Keratinocyte (primary cell): ENCODE data around the gene RELL2. TPM values are rescaled to one million over a fixed set of nuclear protein-coding genes. Genes with fewer than 3 reads are reported as not detected.

Experiments
- DNase-seq: peaks from one replicate; pipeline ENCODE4 v3.0.0-alpha.2; 2011; ENCODE audit warnings: low read depth, missing footprints, low spot score
- FAIRE-seq: peaks from 2 replicates; lab custom pipeline; 2011; peaks lifted over from hg19 to GRCh38; lab: Jason Lieb, UNC
- H2AFZ ChIP-seq: 2 replicates; pipeline ENCODE4 v1.6.0; 2012; ENCODE audit warnings: low read length, control low read depth, inconsistent platforms; ENCODE audit not compliant: control insufficient read depth
- H3K27ac ChIP-seq: 2 replicates; pipeline ENCODE4 v1.5.1; 2011; ENCODE audit warnings: low read length; ENCODE audit not compliant: control insufficient read depth, insufficient read depth
- H3K27me3 ChIP-seq: 3 replicates; pipeline ENCODE4 v1.6.0; 2011; ENCODE audit warnings: low read length; ENCODE audit not compliant: control insufficient read depth, insufficient read depth; ENCODE audit errors: extremely low read depth
- H3K36me3 ChIP-seq, 2 experiments: 2 replicates in 1 of 2; 3 replicates in 1 of 2; pipeline ENCODE4 v1.5.1; 2011; ENCODE audit warnings: low read length in 2 of 2, mild to moderate bottlenecking in 1 of 2; ENCODE audit not compliant: control insufficient read depth in 2 of 2, insufficient read depth in 2 of 2; ENCODE audit errors: extremely low read depth in 1 of 2
- H3K4me1 ChIP-seq: 3 replicates; pipeline ENCODE4 v1.5.1; 2011; ENCODE audit warnings: low read length; ENCODE audit not compliant: control insufficient read depth, insufficient read depth; ENCODE audit errors: extremely low read depth
- H3K4me2 ChIP-seq: 3 replicates; pipeline ENCODE4 v1.6.0; 2011; ENCODE audit warnings: low read depth, low read length; ENCODE audit not compliant: control insufficient read depth, insufficient read depth; ENCODE audit errors: extremely low read depth
- H3K4me3 ChIP-seq, 3 experiments: fragments of 200-600 bp in 1 of 3; sonication (generic) in 1 of 3; 2 replicates in 2 of 3; 3 replicates in 1 of 3; pipeline ENCODE4 v1.5.1; 2011 to 2016; ENCODE audit warnings: low read length in 3 of 3, mild to moderate bottlenecking in 3 of 3, control low read depth in 2 of 3, inconsistent platforms in 1 of 3, low read depth in 1 of 3, mixed read lengths in 1 of 3, mixed run types in 1 of 3, moderate library complexity in 1 of 3; ENCODE audit not compliant: control insufficient read depth in 2 of 3, insufficient read depth in 2 of 3; ENCODE audit errors: extremely low read depth in 1 of 3
- H3K79me2 ChIP-seq: 2 replicates; pipeline ENCODE4 v1.6.0; 2012; ENCODE audit warnings: low read length; ENCODE audit not compliant: control insufficient read depth, insufficient read depth
- H3K9ac ChIP-seq: 3 replicates; pipeline ENCODE4 v1.6.0; 2011; ENCODE audit warnings: low read length; ENCODE audit not compliant: control insufficient read depth, insufficient read depth; ENCODE audit errors: extremely low read depth
- H3K9me1 ChIP-seq: 3 replicates; pipeline ENCODE4 v1.6.0; 2011; ENCODE audit warnings: low read length; ENCODE audit not compliant: control insufficient read depth, insufficient read depth; ENCODE audit errors: extremely low read depth
- H3K9me3 ChIP-seq: 2 replicates; pipeline ENCODE4 v1.5.1; 2012; ENCODE audit warnings: low read depth, low read length; ENCODE audit not compliant: control insufficient read depth
- H4K20me1 ChIP-seq: 3 replicates; pipeline ENCODE4 v1.6.0; 2011; ENCODE audit warnings: low read length; ENCODE audit not compliant: control insufficient read depth, insufficient read depth; ENCODE audit errors: extremely low read depth
- CTCF ChIP-seq, 3 experiments: IDR thresholded peaks in 1 of 3; conservative IDR thresholded peaks in 1 of 3; optimal IDR thresholded peaks in 1 of 3; 2 replicates in 2 of 3; 3 replicates in 1 of 3; pipeline versions ENCODE3 to v1.5.1; 2011; ENCODE audit warnings: low read length in 3 of 3, mild to moderate bottlenecking in 3 of 3, moderate library complexity in 2 of 3, control low read depth in 1 of 3, inconsistent platforms in 1 of 3; ENCODE audit not compliant: insufficient read depth in 2 of 3; ENCODE audit errors: extremely low read depth in 1 of 3
- EZH2 ChIP-seq: IDR thresholded peaks from one replicate; pipeline ENCODE4 v1.6.1; 2012; ENCODE audit warnings: inconsistent platforms, mild to moderate bottlenecking, low read length, moderate library complexity
- dilution Hi-C: fragments of 300-500 bp; cut with MboI; formaldehyde crosslinking; loops from one replicate; pipeline ENCODE4 v1.7.0; 2020; ENCODE audit warnings: low sequenced_read_pairs; ENCODE audit not compliant: extremely low pct_ligation_motif_present
- polyA plus RNA-seq, 5 experiments: library from polyadenylated mRNA; depleted of rRNA in 3 of 5; stranded (reverse) in 3 of 5; stranded (forward) in 1 of 5; unstranded in 1 of 5; fragments of >200 nt; gene quantifications; 1 replicate in 1 of 5; 2 replicates in 3 of 5; 3 replicates in 1 of 5; pipeline versions ENCODE4 v1.2.1 to v1.2.3, GENCODE V29; 2011 to 2012; ENCODE audit warnings: missing spikeins in 2 of 5, low read depth in 1 of 5, low replicate concordance in 1 of 5

RELL2 gene
- polyA plus RNA-seq, 1 donor (not counting 4 experiments of a cell fraction or from before 2014, with no cell fraction given) = 8.9 TPM

- H2AFZ ChIP-seq = no peak overlapping the region
- DNase-seq (no peak), FAIRE-seq (peak; percentile 17)
- H3K9me3 ChIP-seq = no peaks in the 10 kb centered on the region
- H3K36me3 ChIP-seq = no peaks in the 10 kb centered on the region
- no peaks in the 10 kb centered on the region for H3K27me3 ChIP-seq
- no peak overlapping the region for H3K27ac ChIP-seq
- H3K4me3 ChIP-seq = no peak overlapping the region
- no peak overlapping the region for H3K4me2 ChIP-seq
- H3K9me1 ChIP-seq = no peaks in the 10 kb centered on the region
- H4K20me1 ChIP-seq = no peaks in the 10 kb centered on the region
- peak; percentile 91 to 93 (median 92) for TF ChIP-seq CTCF (optimal IDR thresholded peaks at IDR 0.05 in 1 of 3, IDR thresholded peaks at IDR 0.05 in 1 of 3, conservative IDR thresholded peaks at IDR 0.05 in 1 of 3; ENCODE audit: extremely low read depth in 1 of 3, insufficient read depth in 2 of 3, low read length in 3 of 3)
- TF ChIP-seq EZH2 = no peak
- no peaks in the 10 kb centered on the region for H3K79me2 ChIP-seq
- no peaks in the 10 kb centered on the region for H3K4me1 ChIP-seq
- H3K9ac ChIP-seq = no peak overlapping the region
- dilution Hi-C loops = no loop called here
Observed at GRCh38 chr5:141664733-141665461, 28.1 kb downstream of the RELL2 start.

GRCh38 chr5:141665995-141666940 lies 29.5 kb downstream of the RELL2 start:
- no peak overlapping the region for H2AFZ ChIP-seq
- dilution Hi-C loops = no loop called here
- H3K9me3 ChIP-seq = no peaks in the 10 kb centered on the region
- FAIRE-seq (no peak), DNase-seq (no peak)
- H3K36me3 ChIP-seq = no peaks in the 10 kb centered on the region
- peaks cover 7% of the 10 kb centered on the region for H3K4me1 ChIP-seq
- no peak overlapping the region for H3K27ac ChIP-seq
- no peak overlapping the region for H3K9ac ChIP-seq
- H3K9me1 ChIP-seq = no peaks in the 10 kb centered on the region
- no peak for TF ChIP-seq EZH2
- TF ChIP-seq CTCF (optimal IDR thresholded peaks at IDR 0.05 in 1 of 3, IDR thresholded peaks at IDR 0.05 in 1 of 3, conservative IDR thresholded peaks at IDR 0.05 in 1 of 3; ENCODE audit: extremely low read depth in 1 of 3, insufficient read depth in 2 of 3, low read length in 3 of 3) = no peak
- H4K20me1 ChIP-seq = no peaks in the 10 kb centered on the region
- no peak overlapping the region for H3K4me2 ChIP-seq
- no peaks in the 10 kb centered on the region for H3K79me2 ChIP-seq
- H3K27me3 ChIP-seq = no peaks in the 10 kb centered on the region
- H3K4me3 ChIP-seq = no peak overlapping the region
